Measurements from ENCODE around the gene SUCLG1. TPM values are rescaled to one million over a fixed set of nuclear protein-coding genes. Genes with fewer than 3 reads are reported as not detected.

The SUCLG1 gene
- 52.7 TPM for total RNA-seq
- long read RNA-seq, transcript SUCLG1-201 (9 exons, 1,475 nt): major isoform, 68 of 78 reads
- long read RNA-seq, partial matches to known transcripts: 6 of 78 reads
- long read RNA-seq, other reads (novel, unspliced or antisense): 4 of 78 reads

GRCh38 chr2:84459018-84459943, at the start of gene SUCLG1:
Gene SUCLG1 (minus strand): TSS chr2:84459280. CDS start chr2:84459269, 11 bp downstream.
- DNase-seq (peak; percentile 93), ATAC-seq (peak; percentile 98)
- Histone ChIP-seq H3K9me3 (no peaks in the 10 kb centered on the region), H3K36me3 (no peaks in the 10 kb centered on the region), H3K4me1 (peaks cover 16% of the 10 kb centered on the region), H3K4me3 (peak within 1 kb of the TSS; percentile 97), H3K27ac (peak within 1 kb of the TSS; percentile 91), H3K27me3 (no peaks in the 10 kb centered on the region)
- TF ChIP-seq CTCF (IDR thresholded peaks at IDR 0.05): no peak
- intact Hi-C loops (cut with DNase I): no loop called here

- H3K9me3 ChIP-seq: no peaks in the 10 kb centered on the region
- no peak for TF ChIP-seq CTCF (IDR thresholded peaks at IDR 0.05)
- no peaks in the 10 kb centered on the region for H3K36me3 ChIP-seq
- no peaks in the 10 kb centered on the region for H3K27me3 ChIP-seq
- DNase-seq (no peak), ATAC-seq (no peak)
- intact Hi-C loops (cut with DNase I): loop anchor here (10.0 kb wide), 2 partner anchors 367 to 437 kb away; no protein-coding TSS in a partner anchor
- H3K4me1 ChIP-seq: no peaks in the 10 kb centered on the region
- H3K4me3 ChIP-seq: no peak overlapping the region
- H3K27ac ChIP-seq: no peak overlapping the region
Measured at GRCh38 chr2:84498150-84498799, 39.2 kb upstream of the SUCLG1 start.

- H3K27ac ChIP-seq: no peak overlapping the region
- H3K4me3 ChIP-seq: no peak overlapping the region
- H3K27me3 ChIP-seq: no peaks in the 10 kb centered on the region
- no peak for ATAC-seq
- intact Hi-C loops (cut with DNase I): loop anchor here (10.0 kb wide), 2 partner anchors 368 to 438 kb away; no protein-coding TSS in a partner anchor
- TF ChIP-seq CTCF (IDR thresholded peaks at IDR 0.05): no peak
- no peaks in the 10 kb centered on the region for H3K36me3 ChIP-seq
- no peaks in the 10 kb centered on the region for H3K9me3 ChIP-seq
- no peaks in the 10 kb centered on the region for H3K4me1 ChIP-seq
- no peak for DNase-seq
Measured at GRCh38 chr2:84497285-84497684, 38.2 kb upstream of the SUCLG1 start.

GRCh38 chr2:84496386-84496785, 37.3 kb upstream of the SUCLG1 start:
- no peaks in the 10 kb centered on the region for H3K27me3 ChIP-seq
- no peaks in the 10 kb centered on the region for H3K9me3 ChIP-seq
- intact Hi-C loops (cut with DNase I): loop anchor here (10.0 kb wide), 2 partner anchors 368 to 438 kb away; no protein-coding TSS in a partner anchor
- ATAC-seq: no peak
- no peaks in the 10 kb centered on the region for H3K4me1 ChIP-seq
- H3K36me3 ChIP-seq: no peaks in the 10 kb centered on the region
- TF ChIP-seq CTCF (IDR thresholded peaks at IDR 0.05): no peak
- DNase-seq: no peak
- H3K27ac ChIP-seq: no peak overlapping the region
- H3K4me3 ChIP-seq: no peak overlapping the region

- Histone ChIP-seq H3K36me3 (no peaks in the 10 kb centered on the region), H3K27ac (no peak overlapping the region)
Measured at GRCh38 chr2:84495539-84496146, 36.6 kb upstream of the SUCLG1 start.

More at GRCh38 chr2:84495539-84496146, 36.6 kb upstream of the SUCLG1 start:
- H3K27me3 ChIP-seq: no peaks in the 10 kb centered on the region
- H3K4me3 ChIP-seq: no peak overlapping the region
- no peaks in the 10 kb centered on the region for H3K9me3 ChIP-seq
- peak; percentile 93 for ATAC-seq
- peak; percentile 78 for TF ChIP-seq CTCF (IDR thresholded peaks at IDR 0.05)
- DNase-seq: no peak
- H3K4me1 ChIP-seq: no peaks in the 10 kb centered on the region
- intact Hi-C loops (cut with DNase I): loop anchor here (10.0 kb wide), 2 partner anchors 369 to 439 kb away; no protein-coding TSS in a partner anchor

All from upper lobe of right lung (tissue), 1 donor.